ENCODE data around the gene SVBP.

Gene SVBP

DNA sequence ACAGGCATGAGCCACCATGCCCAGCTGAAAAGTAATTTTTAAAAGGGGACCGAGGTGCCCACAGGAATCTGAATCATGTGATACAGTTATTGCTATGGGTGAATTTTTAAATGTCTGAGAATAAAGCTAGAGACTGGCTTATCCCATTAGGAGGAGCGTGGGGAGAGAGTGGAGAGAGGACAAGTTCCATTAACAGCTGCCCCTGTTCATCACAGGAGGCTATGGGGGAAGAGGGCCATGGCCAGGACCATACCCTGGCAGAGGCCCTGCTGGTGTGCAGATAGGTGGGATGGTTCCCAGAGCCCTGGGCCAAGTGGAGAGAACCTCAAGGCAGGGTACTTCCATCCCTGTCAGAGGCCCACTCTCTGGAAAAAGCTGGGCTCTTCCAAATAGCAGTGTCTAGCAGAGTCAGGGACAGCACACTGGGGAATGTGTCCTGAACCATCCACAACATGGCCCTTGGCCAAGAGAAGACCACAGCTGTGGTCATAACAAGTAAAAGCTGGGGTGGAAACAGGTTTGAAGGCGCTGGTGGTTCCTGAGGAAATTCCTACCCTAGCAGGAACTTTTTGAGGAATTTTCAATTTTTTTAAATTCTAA is 15.5 kb upstream of the SVBP start:
- TF ChIP-seq, protein P1, sequence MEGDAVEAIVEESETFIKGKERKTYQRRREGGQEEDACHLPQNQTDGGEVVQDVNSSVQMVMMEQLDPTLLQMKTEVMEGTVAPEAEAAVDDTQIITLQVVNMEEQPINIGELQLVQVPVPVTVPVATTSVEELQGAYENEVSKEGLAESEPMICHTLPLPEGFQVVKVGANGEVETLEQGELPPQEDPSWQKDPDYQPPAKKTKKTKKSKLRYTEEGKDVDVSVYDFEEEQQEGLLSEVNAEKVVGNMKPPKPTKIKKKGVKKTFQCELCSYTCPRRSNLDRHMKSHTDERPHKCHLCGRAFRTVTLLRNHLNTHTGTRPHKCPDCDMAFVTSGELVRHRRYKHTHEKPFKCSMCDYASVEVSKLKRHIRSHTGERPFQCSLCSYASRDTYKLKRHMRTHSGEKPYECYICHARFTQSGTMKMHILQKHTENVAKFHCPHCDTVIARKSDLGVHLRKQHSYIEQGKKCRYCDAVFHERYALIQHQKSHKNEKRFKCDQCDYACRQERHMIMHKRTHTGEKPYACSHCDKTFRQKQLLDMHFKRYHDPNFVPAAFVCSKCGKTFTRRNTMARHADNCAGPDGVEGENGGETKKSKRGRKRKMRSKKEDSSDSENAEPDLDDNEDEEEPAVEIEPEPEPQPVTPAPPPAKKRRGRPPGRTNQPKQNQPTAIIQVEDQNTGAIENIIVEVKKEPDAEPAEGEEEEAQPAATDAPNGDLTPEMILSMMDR (IDR thresholded peaks at IDR 0.05; ENCODE audit: control extremely low read depth, extremely low read depth, low read depth, missing control alignments), result no peak
- no peak for DNase-seq (ENCODE audit: extremely low spot score)
- ChIA-PET CTCF (interaction anchor here (1.2 to 1.5 kb wide), 3 partner anchors 13 to 39 kb away, joined by 3 read pairs; partner anchors contain the start of gene ZNF691), POLR2A (no interaction called here)

DNA sequence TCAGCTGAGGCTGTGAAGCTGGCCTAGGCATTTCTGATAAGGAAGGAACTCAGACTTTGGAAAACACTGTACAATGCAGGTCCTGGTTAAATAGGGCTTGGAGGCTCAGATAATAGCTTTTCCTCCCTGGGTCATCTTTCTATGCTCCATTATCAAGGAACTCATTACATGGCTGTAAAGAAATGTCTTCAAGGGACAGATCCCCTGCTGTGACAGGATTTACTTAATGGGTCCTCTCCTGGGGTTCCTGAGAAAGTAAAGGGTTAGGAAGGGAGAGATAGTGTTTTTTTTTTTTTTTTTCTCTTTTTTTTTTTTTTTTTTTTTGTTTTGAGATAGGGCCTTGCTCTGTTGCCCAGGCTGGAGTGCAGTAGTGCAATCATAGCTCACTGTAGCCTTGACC is 14.1 kb upstream of the SVBP start:
- DNase-seq (ENCODE audit: extremely low spot score), result no peak
- POLR2A ChIA-PET, result no interaction called here
- TF ChIP-seq, protein P1 (IDR thresholded peaks at IDR 0.05; ENCODE audit: control extremely low read depth, extremely low read depth, low read depth, missing control alignments), result no peak
- CTCF ChIA-PET, result interaction anchor here (1.5 kb wide), 2 partner anchors 15 to 37 kb away, joined by 3 read pairs; partner anchors contain the start of gene ZNF691

DNA sequence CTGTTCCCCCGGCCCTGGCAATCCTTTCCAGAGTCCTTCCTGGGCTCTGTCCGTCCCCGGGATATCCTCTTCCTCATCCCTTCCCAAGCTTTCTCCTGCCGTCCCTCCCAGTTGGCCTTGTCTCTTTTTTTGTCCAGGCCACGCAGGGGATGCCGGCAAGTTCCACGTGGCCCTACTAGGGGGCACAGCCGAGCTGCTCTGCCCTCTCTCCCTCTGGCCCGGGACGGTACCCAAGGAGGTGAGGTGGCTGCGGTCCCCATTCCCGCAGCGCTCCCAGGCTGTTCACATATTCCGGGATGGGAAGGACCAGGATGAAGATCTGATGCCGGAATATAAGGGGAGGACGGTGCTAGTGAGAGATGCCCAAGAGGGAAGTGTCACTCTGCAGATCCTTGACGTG is 13.4 kb upstream of the SVBP start:
- CTCF ChIA-PET, result interaction anchor here (2.0 kb wide), 1 partner anchor 11 kb away, joined by 6 read pairs; no protein-coding TSS in a partner anchor

DNA sequence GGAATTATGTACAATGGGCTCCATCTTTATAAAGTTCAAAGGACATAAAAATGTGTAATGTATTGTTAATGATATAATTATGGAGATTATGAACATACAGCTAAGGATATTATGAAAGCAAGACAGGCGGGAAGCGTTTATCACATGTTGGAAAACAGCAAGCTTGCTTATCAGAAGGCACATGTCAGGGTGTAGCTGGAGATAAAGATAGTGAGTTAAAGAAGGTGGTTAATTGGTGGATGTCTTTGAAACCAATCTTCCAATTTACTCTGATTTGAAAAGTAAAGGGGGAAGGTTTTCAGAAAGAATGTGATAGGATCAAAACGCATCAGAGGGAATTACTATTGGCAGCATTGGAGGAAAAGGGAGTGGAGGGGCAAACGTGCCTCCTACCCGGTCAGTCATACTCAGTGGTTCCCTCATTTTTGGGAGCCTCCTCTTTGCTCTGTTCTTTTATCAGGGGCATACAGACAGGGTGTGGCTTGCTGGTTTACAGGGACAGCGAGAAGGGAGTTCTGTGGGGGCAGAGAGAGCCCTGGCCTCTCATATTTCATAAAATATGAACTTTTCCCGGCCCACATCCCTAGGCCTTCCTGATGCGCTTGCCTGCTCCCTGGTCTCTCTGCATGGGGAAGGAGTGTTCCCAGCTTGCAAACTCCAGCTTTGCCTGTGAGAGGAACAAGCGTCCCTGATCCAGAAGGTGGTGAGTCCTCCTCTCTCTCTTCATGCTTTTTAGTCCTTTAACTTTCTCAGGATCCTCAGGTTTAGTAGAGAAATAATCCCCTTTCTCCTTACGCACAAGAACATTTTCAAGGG is 8.0 kb upstream of the SVBP start:
- POLR2A ChIA-PET, result no interaction called here
- CTCF ChIA-PET, result interaction anchor here (1.3 to 2.1 kb wide), 4 partner anchors 13 to 98 kb away, joined by 3 to 6 read pairs (median 3); partner anchors contain the start of gene ZNF691
- TF ChIP-seq, protein P1 (IDR thresholded peaks at IDR 0.05; ENCODE audit: control extremely low read depth, extremely low read depth, low read depth, missing control alignments), result no peak
- no peak for DNase-seq (ENCODE audit: extremely low spot score)

More for the DNA sequence above, 13.4 kb upstream of the SVBP start:
- TF ChIP-seq, protein P1 (IDR thresholded peaks at IDR 0.05; ENCODE audit: control extremely low read depth, extremely low read depth, low read depth, missing control alignments), result no peak
- DNase-seq (ENCODE audit: extremely low spot score), result no peak
- POLR2A ChIA-PET, result no interaction called here

DNA sequence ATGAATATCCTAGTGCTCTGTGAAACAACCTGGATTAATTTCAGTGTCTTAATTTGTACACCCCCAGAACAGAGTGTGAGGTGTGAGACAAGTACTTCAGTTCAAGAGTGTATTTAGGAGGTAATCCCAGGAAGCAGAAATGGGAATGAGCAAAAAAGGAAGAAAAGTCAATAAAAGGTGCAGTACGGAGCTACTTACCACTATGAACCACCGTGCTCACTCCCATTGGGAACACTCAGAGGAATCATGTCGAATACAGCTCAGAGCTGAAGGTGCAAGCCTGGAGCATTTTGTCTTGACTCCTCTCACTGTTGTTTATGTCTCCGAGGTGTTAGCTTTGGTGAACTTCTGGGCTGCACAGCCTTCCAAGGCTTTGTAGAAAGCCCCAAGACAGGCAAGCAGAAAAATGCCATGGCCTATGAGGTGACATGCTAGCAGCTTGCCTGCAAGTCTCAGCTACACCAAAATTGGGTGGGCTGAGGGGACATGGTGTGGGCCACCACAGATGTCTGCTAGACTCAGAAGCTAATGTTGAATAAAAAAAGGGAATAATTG is 7.4 kb upstream of the SVBP start:
- ChIA-PET CTCF (interaction anchor here (1.3 to 2.1 kb wide), 4 partner anchors 14 to 99 kb away, joined by 3 to 6 read pairs (median 3); partner anchors contain the start of gene ZNF691), POLR2A (no interaction called here)
- DNase-seq (ENCODE audit: extremely low spot score), result no peak
- TF ChIP-seq, protein P1 (IDR thresholded peaks at IDR 0.05; ENCODE audit: control extremely low read depth, extremely low read depth, low read depth, missing control alignments), result no peak

DNA sequence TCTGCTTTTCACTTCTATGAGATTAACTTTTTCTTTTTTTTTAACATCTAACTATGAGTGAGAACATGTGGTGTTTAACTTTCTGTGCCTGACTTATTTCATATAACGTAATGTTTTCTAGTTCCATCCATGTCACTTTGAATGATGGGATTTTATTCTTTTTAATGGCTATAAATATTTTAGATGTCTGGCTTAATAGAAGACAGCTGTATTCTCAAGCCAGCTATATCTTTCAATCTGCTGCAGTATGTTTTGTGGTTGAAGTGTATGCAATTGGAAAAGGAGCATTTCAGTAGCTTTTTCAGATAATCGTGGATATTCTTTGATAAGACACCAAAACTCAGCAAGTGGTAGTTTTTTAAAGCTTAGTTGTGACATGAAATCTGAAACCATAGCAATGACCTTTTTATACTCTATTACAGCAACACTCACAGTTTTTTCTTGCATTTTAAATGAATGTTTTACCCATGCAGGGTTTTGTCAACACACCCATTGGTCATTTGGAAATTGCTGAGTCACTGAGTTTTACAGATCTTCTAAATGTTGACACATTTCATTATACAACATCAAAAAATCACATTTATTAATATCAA is 5.7 kb upstream of the SVBP start:
- TF ChIP-seq, protein P1 (IDR thresholded peaks at IDR 0.05; ENCODE audit: control extremely low read depth, extremely low read depth, low read depth, missing control alignments), result no peak
- no peak for DNase-seq (ENCODE audit: extremely low spot score)
- POLR2A ChIA-PET, result no interaction called here
- CTCF ChIA-PET, result interaction anchor here (0.7 to 4.6 kb wide), 4 partner anchors 13 to 54 kb away, joined by 3 to 26 read pairs (median 4); partner anchors contain the start of gene ZNF691

Measured in GM10248 (cell line).